Body of pancreas (tissue), 4 donors: Measurements from ENCODE around the gene LGI2. TPM values are rescaled to one million over a fixed set of nuclear protein-coding genes. Genes with fewer than 3 reads are reported as not detected.
A peak's percentile ranks its signal among the peaks of the same experiment; 100 is the strongest.

Source experiments
- ATAC-seq: fragments of 150-250 bp; one replicate; pipeline ENCODE4 v1.9.1; 2016
- DNase-seq, 4 donors: peaks; one replicate each; pipeline ENCODE4 v3.0.0-alpha.2; 2019
- H3K27ac ChIP-seq, 4 donors: fragments of 200-600 bp; sonication (generic); 1 replicate in 3 of 4; 2 replicates in 1 of 4; pipeline versions ENCODE4 v1.5.1 to v1.6.1; 2016 to 2019; ENCODE audit warnings: mild to moderate bottlenecking in 1 of 4, mixed read lengths in 1 of 4, moderate library complexity in 1 of 4
- H3K27me3 ChIP-seq, 2 donors: fragments of 200-600 bp; sonication (generic); one replicate each; pipeline ENCODE4 v1.6.0; 2016; ENCODE audit warnings: mild to moderate bottlenecking in 1 of 2
- H3K36me3 ChIP-seq, 2 donors: fragments of 200-600 bp; sonication (generic); replicated peaks in 1 of 2; 2 replicates each; pipeline ENCODE4 v1.5.1; 2016; ENCODE audit warnings: low read depth in 2 of 2; ENCODE audit not compliant: insufficient read depth in 1 of 2
- H3K4me1 ChIP-seq: fragments of 200-600 bp; sonication (generic); one replicate; pipeline ENCODE4 v1.6.0; 2016
- H3K4me3 ChIP-seq, 2 donors: fragments of 200-600 bp; sonication (generic); 1 replicate in 1 of 2; 2 replicates in 1 of 2; pipeline ENCODE4 v1.5.1; 2016 to 2019
- H3K9me3 ChIP-seq, 3 donors: fragments of 200-600 bp; sonication (generic); 1 replicate in 2 of 3; 2 replicates in 1 of 3; pipeline ENCODE4 v1.5.1; 2016
- CTCF ChIP-seq, 7 experiments: fragments of 450-650 bp in 4 of 7; fragments of 200-600 bp in 3 of 7; sonication (generic) in 3 of 7; IDR thresholded peaks; one replicate each; pipeline ENCODE4 v1.5.1; 2016 to 2019; ENCODE audit warnings: antibody characterized with exemption in 7 of 7
- POLR2A ChIP-seq, 3 donors: fragments of 450-650 bp; IDR thresholded peaks; one replicate each; pipeline ENCODE4 v1.6.1; 2016; ENCODE audit warnings: antibody characterized with exemption in 3 of 3, mild to moderate bottlenecking in 2 of 3
- WGBS, 2 donors: methylation state at CpG; one replicate each; pipeline ENCODE4 v1.1.5; 2017; 5-methylcytosine and 5-hydroxymethylcytosine counted together
- intact Hi-C: fragments of 100-400 bp; cut with DNase I; formaldehyde crosslinking; loops from one replicate; pipeline ENCODE4 v1.15.1; 2023
- total RNA-seq, 2 donors: library from RNA; depleted of rRNA; stranded (reverse); fragments of >200 nt; gene quantifications; one replicate each; pipeline ENCODE4 v1.1.0, GENCODE V29; 2016

The LGI2 gene
- total RNA-seq, 2 donors from 2014 or later = 0.78 to 2.0 TPM

GRCh38 chr4:24979554-24979953 lies 51.2 kb downstream of the LGI2 start:
- H3K36me3 ChIP-seq = no peaks in the 10 kb centered on the region
- ATAC-seq (peak; percentile 64), DNase-seq (peak in 3 of 4 donors; percentile 23 to 73 (median 26))
- intact Hi-C loops = no loop called here
- no peaks in the 10 kb centered on the region for H3K27me3 ChIP-seq
- 74 to 80% methylated on average over 7 of the region's 7 CpGs for WGBS, 2 donors
- no peaks in the 10 kb centered on the region for H3K4me1 ChIP-seq
- H3K27ac ChIP-seq = peak overlapping the region in 2 of 4 donors; percentile 44 to 76
- TF ChIP-seq POLR2A (IDR thresholded peaks at IDR 0.05) (peak in 2 of 3 donors; percentile 34 to 47), CTCF (IDR thresholded peaks at IDR 0.05) (no peak)
- H3K4me3 ChIP-seq = no peak overlapping the region
- H3K9me3 ChIP-seq = no peaks in the 10 kb centered on the region

GRCh38 chr4:24978291-24979075 lies 52.3 kb downstream of the LGI2 start:
- DNase-seq (peak in 1 of 4 donors; percentile 29), ATAC-seq (no peak)
- H3K4me3 ChIP-seq = no peak overlapping the region
- no peak for TF ChIP-seq CTCF (IDR thresholded peaks at IDR 0.05)
- TF ChIP-seq POLR2A (IDR thresholded peaks at IDR 0.05) = no peak
- H3K36me3 ChIP-seq = no peaks in the 10 kb centered on the region
- WGBS, 2 donors = 68 to 71% methylated on average over 9 of the region's 9 CpGs
- intact Hi-C loops = no loop called here
- H3K27ac ChIP-seq = peak overlapping the region in 2 of 4 donors; percentile 44 to 76
- H3K27me3 ChIP-seq = no peaks in the 10 kb centered on the region
- no peaks in the 10 kb centered on the region for H3K4me1 ChIP-seq
- no peaks in the 10 kb centered on the region for H3K9me3 ChIP-seq

GRCh38 chr4:24975510-24975909 lies 55.2 kb downstream of the LGI2 start:
- whole genome bisulfite sequencing, 2 donors = 50 to 53% methylated on average over 4 of the region's 4 CpGs
- Histone ChIP-seq H3K27ac (no peak overlapping the region), H3K36me3 (no peaks in the 10 kb centered on the region), H3K9me3 (no peaks in the 10 kb centered on the region), H3K27me3 (no peaks in the 10 kb centered on the region), H3K4me1 (no peaks in the 10 kb centered on the region), H3K4me3 (no peak overlapping the region)
- TF ChIP-seq POLR2A (IDR thresholded peaks at IDR 0.05) (no peak), CTCF (IDR thresholded peaks at IDR 0.05) (no peak)
- intact Hi-C loops = no loop called here
- no peak for ATAC-seq
- DNase-seq = peak in 1 of 4 donors; percentile 26

- H3K4me1 ChIP-seq = no peaks in the 10 kb centered on the region
- intact Hi-C loops = no loop called here
- no peak for TF ChIP-seq POLR2A (IDR thresholded peaks at IDR 0.05)
- TF ChIP-seq CTCF (IDR thresholded peaks at IDR 0.05) = no peak
Measured at GRCh38 chr4:24973747-24974601, 56.8 kb downstream of the LGI2 start.

More at GRCh38 chr4:24973747-24974601, 56.8 kb downstream of the LGI2 start:
- no peaks in the 10 kb centered on the region for H3K9me3 ChIP-seq
- H3K4me3 ChIP-seq = no peak overlapping the region
- WGBS, 2 donors = 68 to 78% methylated on average over 23 to 24 of the region's 24 CpGs
- H3K27me3 ChIP-seq = no peaks in the 10 kb centered on the region
- no peaks in the 10 kb centered on the region for H3K36me3 ChIP-seq
- peak overlapping the region in 1 of 4 donors; percentile 22 for H3K27ac ChIP-seq
- ATAC-seq = no peak
- peak in 2 of 4 donors; percentile 39 to 59 for DNase-seq
